Measurements from ENCODE around the gene PCDHGA1.

PCDHGA1 gene

GRCh38 chr5:141485321-141486055 is 155.2 kb downstream of the PCDHGA1 start:
- Histone ChIP-seq H3K4me3 (peak overlapping the region; percentile 64), H3K27ac (no peak overlapping the region)
- DNase-seq (ENCODE audit: low spot score), result no peak
- TF ChIP-seq CTCF (IDR thresholded peaks at IDR 0.05), result no peak

DNA sequence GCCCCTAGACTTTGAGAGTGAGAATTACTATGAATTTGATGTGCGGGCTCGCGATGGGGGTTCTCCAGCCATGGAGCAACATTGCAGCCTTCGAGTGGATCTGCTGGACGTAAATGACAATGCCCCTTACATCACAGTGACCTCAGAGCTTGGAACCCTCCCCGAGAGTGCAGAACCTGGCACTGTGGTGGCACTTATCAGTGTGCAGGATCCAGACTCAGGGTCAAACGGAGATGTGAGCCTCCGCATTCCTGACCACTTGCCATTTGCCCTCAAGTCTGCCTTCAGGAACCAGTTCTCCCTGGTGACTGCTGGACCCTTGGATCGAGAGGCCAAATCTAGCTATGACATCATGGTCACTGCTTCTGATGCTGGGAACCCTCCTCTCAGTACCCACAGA is 155.8 kb downstream of the PCDHGA1 start:
- TF ChIP-seq CTCF (IDR thresholded peaks at IDR 0.05), result no peak
- Histone ChIP-seq H3K27ac (no peak overlapping the region), H3K4me3 (no peak overlapping the region)
- DNase-seq (ENCODE audit: low spot score), result no peak

DNA sequence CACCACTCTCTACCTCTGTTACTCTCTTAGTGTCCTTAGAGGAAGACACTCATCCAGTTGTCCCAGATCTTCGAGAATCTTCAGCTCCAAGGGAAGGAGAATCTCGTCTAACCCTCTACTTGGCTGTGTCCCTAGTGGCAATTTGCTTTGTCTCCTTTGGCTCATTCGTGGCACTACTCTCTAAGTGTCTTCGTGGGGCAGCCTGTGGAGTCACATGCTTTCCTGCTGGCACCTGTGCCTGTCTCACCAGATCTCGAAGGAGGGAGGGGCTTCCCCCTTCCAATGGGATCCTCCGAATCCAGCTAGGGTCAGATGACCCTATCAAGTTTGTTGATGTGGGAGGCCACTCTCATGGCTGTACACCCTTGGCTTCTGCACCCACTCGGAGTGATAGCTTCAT is 156.8 kb downstream of the PCDHGA1 start:
- TF ChIP-seq CTCF (IDR thresholded peaks at IDR 0.05), result no peak
- DNase-seq (ENCODE audit: low spot score), result no peak
- Histone ChIP-seq H3K27ac (no peak overlapping the region), H3K4me3 (no peak overlapping the region)

DNA sequence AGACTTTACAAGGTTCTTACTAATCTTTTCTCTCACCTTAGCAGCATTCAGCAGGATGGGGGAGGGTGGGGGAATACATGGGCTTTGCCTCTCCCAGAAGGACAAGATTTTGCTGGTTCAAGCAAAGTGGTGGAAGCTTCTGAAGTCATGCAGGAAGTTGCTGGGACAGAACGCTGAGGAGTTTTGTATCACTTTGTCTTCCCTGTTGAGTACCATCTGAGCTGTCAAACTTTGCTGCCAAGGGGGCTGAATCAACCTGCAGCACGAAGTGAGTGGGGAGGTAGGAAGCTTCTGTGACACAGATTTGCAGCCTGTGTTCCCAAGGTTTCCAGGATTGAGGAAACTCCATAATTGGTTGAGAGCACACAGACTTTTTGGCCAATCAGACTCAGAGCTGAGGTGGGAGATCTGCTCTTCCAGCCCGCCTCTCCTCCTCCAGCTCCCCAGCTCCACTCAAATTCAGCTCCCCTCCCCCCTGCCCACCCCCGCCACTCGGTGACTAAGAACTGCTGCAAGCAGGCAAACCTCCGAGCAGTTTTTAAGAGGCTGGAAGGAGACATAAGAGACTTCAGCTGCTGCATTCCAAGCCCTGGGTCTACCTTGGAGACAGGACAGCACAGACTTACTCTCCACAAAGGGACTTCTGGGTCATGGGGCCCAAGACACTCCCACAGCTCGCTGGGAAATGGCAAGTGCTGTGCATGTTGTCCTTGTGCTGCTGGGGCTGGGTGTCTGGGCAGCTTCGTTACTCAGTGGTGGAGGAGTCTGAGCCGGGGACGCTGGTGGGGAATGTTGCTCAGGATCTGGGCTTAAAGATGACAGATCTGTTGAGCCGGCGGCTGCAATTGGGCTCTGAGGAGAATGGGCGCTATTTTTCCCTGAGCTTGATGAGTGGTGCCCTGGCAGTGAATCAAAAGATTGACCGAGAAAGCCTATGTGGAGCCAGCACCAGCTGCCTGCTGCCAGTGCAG is 158.6 kb downstream of the PCDHGA1 start, which contains the start of gene PCDHGC5:
Gene PCDHGC5, plus strand, starts transcription at position 491 of the 971 bp plus-strand sequence. Its CDS starts 160 bp downstream, at position 651.
- peak; percentile 56 for DNase-seq (ENCODE audit: low spot score)
- Histone ChIP-seq H3K27ac (peak within 1 kb of the TSS in 1 of 2 donors; percentile 43), H3K4me3 (no peak within 1 kb of the TSS)

GRCh38 chr5:141489841-141490240 is 159.5 kb downstream of the PCDHGA1 start:
- no peak overlapping the region for H3K4me3 ChIP-seq
- peak overlapping the region in 1 of 2 donors; percentile 17 for H3K27ac ChIP-seq
- peak; percentile 43 for DNase-seq (ENCODE audit: low spot score)
- TF ChIP-seq CTCF (IDR thresholded peaks at IDR 0.05), result no peak

More for the DNA sequence above, 158.6 kb downstream of the PCDHGA1 start, which contains the start of gene PCDHGC5:
- TF ChIP-seq CTCF (IDR thresholded peaks at IDR 0.05), result no peak

GRCh38 chr5:141490271-141490670 is 160.0 kb downstream of the PCDHGA1 start:
- H3K4me3 ChIP-seq, result no peak overlapping the region

More at GRCh38 chr5:141490271-141490670, 160.0 kb downstream of the PCDHGA1 start:
- DNase-seq (ENCODE audit: low spot score), result peak; percentile 47
- no peak overlapping the region for H3K27ac ChIP-seq
- no peak for TF ChIP-seq CTCF (IDR thresholded peaks at IDR 0.05)

Measured in coronary artery (tissue), 2 donors.